ENCODE measurements around the gene TRNP1. TPM values are rescaled to one million over a fixed set of nuclear protein-coding genes. Genes with fewer than 3 reads are reported as not detected.
A peak's percentile ranks its signal among the peaks of the same experiment; 100 is the strongest.
"Not testable (repeated sequence)": the region's sequence is repeated elsewhere in the genome, so short reads cannot be mapped to it uniquely, and the experiment has no call there.

Gene TRNP1, protein sequence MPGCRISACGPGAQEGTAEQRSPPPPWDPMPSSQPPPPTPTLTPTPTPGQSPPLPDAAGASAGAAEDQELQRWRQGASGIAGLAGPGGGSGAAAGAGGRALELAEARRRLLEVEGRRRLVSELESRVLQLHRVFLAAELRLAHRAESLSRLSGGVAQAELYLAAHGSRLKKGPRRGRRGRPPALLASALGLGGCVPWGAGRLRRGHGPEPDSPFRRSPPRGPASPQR
- 177 and 245 TPM in 2 replicates for total RNA-seq (2014; rRNA removed; shearing (Covaris generic); ENCODE audit: low replicate concordance)

DNA sequence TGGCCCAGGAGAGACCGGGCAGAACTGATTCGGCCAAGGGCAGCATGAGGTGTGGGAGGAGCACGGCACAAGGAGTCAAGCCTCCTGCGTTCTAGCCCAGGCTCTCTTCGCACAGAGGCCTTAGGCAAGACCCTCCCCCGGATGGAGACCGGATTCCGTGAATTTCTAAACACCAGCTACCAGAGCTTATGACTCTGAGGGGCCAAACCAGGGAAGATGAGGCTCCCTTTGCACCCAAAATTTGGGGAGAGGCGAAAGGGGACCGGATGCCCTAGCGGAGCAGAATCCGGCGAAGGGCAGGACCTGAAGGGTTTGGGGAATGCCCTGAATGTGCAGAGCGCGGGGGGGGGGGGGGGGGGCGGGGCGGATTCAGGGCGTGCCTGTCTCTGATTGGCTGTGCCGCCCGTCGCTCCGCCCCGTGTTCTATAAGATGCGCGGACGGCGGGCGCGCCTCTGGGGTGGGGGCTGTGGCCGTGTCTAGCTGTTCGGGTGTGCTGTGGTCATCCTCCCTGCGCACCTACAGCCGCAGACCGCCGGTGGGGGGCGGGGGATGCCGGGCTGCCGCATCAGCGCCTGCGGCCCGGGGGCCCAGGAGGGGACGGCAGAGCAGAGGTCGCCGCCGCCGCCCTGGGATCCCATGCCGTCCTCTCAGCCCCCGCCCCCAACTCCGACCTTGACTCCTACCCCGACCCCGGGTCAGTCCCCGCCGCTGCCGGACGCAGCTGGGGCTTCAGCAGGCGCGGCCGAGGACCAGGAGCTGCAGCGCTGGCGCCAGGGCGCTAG lies at the start of gene TRNP1:
Gene TRNP1, plus strand, starts transcription at position 456 of the 783 bp plus-strand sequence. Its CDS starts 95 bp downstream, at position 551.
- in situ Hi-C loops (cut with HindIII; ENCODE audit: low pct_unique_long_range_greater_than_20kb, low sequenced_read_pairs) = no loop called here
- DNase-seq (ENCODE audit: low read depth) = peak; percentile 89

DNA sequence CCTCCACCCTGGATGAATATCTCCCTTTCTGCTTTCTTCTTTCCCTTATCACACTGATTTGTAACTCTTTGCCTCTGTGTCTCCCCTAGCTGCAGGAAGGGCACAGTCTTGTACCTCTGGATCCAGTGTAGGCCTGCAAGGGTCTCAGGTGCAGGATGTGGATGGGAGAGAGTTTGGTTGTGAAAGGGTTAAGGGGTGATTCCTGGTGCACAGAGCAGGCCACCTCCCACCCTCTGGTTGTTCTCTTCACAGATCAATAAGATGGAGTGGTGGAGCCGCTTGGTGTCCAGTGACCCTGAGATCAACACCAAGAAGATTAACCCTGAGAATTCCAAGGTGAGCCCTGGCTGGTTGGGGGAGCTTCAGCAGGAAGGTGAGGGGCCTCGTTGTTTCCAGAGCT lies 48.4 kb upstream of the TRNP1 start:
- in situ Hi-C loops (cut with HindIII; ENCODE audit: low pct_unique_long_range_greater_than_20kb, low sequenced_read_pairs) = no loop called here
- DNase-seq (ENCODE audit: low read depth) = no peak

DNA sequence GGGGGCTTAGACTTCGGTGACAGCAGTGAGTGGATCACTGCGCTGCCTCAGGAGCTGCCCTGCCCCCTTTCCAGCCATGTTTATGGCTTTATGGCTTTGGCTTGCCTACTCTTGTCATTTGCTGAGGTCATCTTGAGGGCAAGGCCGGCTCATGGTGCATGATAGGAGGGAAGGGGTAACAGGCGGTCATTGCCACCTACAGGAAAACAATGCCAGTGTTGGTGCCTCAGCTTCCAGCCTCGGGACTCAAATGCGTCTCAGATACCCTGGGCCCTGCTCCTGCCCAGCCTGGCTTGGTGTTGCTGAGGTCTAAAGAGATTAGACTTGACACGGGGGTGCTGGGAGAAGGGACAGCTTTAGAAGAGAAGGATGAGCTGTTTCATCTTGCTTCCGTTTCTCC lies 47.8 kb upstream of the TRNP1 start:
- no peak for DNase-seq (ENCODE audit: low read depth)
- in situ Hi-C loops (cut with HindIII; ENCODE audit: low pct_unique_long_range_greater_than_20kb, low sequenced_read_pairs) = no loop called here

DNA sequence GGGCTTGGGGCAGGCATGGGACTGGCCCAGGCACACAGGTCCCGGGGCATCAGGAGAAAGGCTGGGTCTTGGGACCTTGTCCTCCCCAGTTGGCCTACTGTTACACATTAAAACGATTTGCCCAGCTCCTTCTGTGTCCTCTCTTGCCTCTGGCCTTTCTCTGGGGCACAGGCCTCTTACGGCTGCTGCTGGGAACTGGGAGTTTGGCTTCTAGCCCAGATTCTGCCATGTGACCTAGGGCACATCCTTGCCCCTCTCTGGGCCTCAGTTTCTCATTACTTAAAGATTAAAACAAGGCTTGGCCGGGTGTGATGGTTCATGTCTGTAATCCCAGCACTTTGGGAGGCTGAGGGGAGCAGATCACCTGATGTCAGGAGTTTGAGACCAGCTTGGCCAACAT lies 47.2 kb upstream of the TRNP1 start:
- DNase-seq (ENCODE audit: low read depth) = no peak
- in situ Hi-C loops (cut with HindIII; ENCODE audit: low pct_unique_long_range_greater_than_20kb, low sequenced_read_pairs) = no loop called here

DNA sequence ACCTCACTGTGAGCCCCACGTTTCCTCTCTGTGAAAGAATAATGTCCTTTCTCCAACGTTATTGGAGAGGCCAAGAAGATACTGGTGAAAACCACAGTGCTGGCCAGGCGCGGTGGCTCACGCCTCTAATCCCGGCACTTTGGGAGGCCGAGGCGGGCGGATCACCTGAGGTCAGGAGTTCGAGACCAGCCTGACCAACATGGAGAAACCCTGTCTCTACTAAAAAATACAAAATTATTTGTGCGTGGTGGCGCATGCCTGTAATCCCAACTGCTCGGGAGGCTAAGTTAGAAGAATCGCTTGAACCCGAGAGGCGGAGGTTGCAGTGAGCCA lies 44.8 kb upstream of the TRNP1 start:
- in situ Hi-C loops (cut with HindIII; ENCODE audit: low pct_unique_long_range_greater_than_20kb, low sequenced_read_pairs); DNase-seq (ENCODE audit: low read depth): not testable (repeated sequence)

DNA sequence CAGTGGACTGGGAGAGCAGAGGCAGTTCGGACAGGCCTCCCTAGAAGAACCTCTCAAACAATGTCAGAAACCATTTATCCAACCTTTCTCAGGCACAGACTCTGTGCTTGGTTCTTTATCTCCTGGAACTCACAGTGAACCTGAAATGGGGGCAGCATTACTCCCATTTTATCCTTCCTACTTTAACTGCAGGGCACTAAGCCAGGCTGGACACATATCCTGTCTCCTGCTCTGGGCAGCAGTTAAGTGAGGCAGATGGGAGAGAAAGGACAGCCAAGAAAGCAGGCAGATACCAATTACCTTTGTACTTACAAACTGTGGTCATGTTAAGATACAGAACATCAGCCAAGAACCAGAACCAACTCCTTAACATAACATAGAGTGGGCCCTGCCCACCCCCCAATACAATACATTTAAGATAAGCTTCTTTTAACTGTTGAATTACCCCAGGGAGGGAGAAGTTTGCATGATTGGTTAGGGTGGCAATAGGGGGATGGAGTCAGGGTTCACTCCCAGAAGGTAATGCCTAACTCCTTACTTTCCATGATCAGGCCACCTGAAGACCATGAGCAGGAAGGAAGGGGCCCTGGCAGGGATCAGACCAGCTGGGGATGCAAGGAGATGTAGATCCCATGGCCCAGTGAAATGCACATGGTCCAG lies 44.1 kb upstream of the TRNP1 start:
- in situ Hi-C loops (cut with HindIII; ENCODE audit: low pct_unique_long_range_greater_than_20kb, low sequenced_read_pairs) = no loop called here
- DNase-seq (ENCODE audit: low read depth) = no peak

DNA sequence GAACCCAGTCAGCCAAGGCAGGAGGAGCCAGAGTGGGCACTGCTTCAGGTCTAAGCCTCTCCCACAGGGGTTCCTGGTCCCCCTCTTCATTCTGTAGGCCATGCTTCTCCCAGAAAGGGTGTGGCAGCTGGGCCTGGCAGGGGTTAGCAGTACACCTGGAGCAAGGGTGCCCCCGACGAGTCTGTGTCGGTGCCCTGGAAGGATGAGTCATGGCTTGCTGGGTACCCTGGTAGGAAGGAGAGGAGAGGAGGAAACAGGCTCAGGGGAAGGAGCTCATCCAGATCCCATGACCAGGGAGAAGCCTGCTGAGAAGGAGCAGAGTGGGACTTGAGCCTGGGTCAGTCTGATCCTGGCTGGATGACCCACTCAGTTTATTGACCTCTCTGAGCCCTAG lies 43.6 kb upstream of the TRNP1 start:
- DNase-seq (ENCODE audit: low read depth) = no peak
- in situ Hi-C loops (cut with HindIII; ENCODE audit: low pct_unique_long_range_greater_than_20kb, low sequenced_read_pairs) = no loop called here

DNA sequence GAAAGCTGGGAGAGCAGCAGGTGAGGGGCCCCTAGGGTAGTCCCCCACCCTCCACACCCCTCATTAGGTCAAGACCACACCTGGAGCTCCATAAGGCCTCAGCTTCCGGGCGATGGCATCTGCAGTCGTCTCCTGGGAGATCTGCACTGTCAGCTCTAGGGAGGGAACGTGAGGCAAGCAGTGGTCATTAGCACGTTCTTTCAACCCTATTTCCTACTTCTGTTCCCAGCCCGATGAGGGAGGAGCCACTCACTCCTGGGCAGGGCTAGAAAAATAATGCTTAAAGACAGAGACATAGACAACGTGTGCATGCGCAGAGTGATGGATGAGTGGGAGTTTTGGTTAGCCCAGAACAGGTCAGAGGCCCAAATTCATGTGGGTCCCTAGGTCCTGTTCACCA lies 42.9 kb upstream of the TRNP1 start:
- DNase-seq (ENCODE audit: low read depth) = peak; percentile 47
- in situ Hi-C loops (cut with HindIII; ENCODE audit: low pct_unique_long_range_greater_than_20kb, low sequenced_read_pairs) = no loop called here

DNA sequence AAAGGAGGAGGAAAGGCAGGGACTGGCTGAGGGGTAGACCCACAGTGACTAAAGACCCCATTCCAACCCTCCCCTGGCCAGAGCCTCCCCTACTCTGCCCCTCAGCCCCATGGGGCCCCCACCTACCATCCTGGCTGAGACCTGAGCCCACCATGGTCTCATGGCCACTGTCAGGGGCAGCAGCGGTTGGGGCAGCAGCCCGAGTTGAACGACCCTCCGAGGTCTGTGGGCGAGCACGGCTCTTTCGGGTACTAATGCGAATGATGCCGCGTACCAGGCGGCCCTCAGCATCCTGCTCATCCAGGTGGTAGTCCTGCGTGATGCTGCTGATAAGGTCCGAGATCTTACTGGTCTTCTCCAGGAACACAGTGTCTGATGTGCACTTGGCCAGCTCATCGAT lies 42.3 kb upstream of the TRNP1 start:
- DNase-seq (ENCODE audit: low read depth) = no peak
- in situ Hi-C loops (cut with HindIII; ENCODE audit: low pct_unique_long_range_greater_than_20kb, low sequenced_read_pairs) = no loop called here

DNA sequence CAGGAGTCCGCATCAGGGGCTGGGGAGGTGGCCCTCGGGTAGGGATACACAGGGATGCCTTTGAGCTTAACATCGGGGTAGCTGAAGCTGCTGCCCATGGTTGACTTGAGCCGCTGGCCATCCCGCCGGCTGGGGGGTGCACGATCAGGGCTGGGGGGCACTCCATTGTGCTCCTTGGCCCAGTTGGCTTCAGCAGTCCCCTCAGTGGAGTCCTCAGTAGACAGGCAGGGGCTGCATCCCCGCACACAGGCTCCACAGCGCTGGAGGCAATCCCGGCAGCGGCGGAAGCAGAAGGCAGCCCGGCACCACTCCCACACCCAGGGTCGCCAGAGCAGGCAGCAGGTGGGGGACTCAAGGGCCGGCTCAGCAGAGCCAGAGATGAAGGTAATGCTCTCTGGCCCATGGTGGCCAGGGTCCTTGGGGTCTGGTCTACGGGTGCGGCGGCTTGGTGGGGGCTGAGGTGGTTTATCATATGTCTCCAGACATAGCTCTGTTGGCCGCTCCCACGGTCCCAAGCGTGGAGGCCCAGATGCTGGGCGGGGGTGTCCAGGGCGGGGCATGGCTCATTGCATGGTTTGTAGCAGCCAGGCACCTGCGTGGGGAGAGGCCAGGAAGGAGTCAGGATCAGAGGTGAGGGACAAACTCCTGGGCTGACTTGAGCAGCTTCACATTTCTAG lies 41.5 kb upstream of the TRNP1 start:
- DNase-seq (ENCODE audit: low read depth) = no peak
- in situ Hi-C loops (cut with HindIII; ENCODE audit: low pct_unique_long_range_greater_than_20kb, low sequenced_read_pairs) = no loop called here

DNA sequence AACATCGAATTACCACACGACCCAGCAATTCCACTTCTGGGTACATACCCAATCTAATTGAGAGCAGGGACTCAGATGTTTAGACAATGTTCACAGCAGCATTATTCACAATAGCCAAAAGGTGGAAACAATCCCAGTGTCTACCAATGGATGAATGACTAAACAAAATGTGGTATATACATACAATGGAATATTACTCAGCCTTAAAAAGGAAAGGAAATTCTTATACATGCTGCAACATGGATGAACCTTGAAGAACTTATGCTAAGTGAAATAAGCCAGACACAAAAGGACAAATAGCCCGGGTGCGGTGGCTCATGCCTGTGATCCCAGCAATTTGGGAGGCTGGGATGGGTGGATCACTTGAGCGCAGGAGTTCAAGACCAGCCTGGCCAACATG lies 40.1 kb upstream of the TRNP1 start:
- DNase-seq (ENCODE audit: low read depth) = no peak
- in situ Hi-C loops (cut with HindIII; ENCODE audit: low pct_unique_long_range_greater_than_20kb, low sequenced_read_pairs) = no loop called here

DNA sequence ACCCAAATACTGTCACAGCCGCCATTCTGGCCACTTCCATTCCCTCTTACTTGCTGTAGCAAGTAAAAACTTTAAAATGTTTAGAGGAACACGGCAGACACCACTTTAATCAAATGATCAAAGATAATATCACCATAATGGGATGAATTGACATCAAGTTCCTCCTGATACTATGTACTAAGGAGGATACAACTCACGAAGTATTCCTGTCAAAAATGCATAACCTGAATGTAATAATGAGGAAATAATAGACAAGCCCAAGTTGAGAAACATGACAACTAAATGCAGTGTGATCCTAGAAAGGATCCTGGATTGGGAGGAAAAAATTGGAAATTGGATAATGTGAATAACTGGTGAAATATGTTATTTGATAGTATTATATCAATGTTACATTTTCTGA lies 37.2 kb upstream of the TRNP1 start:
- DNase-seq (ENCODE audit: low read depth) = no peak
- in situ Hi-C loops (cut with HindIII; ENCODE audit: low pct_unique_long_range_greater_than_20kb, low sequenced_read_pairs) = no loop called here

DNA sequence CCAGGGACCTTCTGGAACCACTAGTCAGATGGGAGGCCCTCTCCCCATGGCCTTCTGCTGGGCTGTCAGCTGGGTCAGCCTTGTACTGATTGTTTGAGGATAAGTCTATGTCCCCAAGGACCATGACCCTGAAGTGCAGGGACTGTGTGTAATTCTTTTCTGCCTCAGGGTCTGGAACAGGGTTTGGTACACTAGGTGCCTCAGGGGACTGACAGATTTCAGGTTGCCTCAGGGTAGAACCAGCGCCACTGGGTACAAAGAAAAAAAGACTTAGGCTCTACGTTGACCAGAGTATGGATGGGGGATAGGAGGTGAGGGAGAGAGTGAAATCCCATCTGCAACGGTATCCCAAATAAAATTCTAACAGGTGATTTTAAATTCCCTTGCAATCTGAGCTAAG lies 36.2 kb upstream of the TRNP1 start:
- in situ Hi-C loops (cut with HindIII; ENCODE audit: low pct_unique_long_range_greater_than_20kb, low sequenced_read_pairs) = no loop called here

DNA sequence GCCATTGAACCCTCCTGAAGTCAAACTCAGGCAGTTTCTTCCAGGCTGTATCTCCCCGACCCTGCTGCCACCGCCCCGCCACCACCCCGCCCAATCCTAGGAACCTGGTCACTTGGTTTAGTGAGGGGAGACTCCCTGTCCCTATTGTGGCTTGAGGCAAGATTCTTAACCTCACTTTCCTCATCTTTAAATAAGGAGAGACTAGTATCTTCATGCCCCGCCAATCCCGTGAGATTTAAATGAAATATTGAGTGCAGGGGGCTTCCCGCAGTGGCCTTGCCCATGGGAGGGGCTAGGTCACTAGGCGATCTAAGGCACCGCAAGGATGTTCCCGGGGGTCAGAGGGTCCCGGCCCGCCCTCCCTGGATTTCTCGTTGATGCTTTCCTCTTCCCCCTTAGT lies 34.2 kb upstream of the TRNP1 start:
- in situ Hi-C loops (cut with HindIII; ENCODE audit: low pct_unique_long_range_greater_than_20kb, low sequenced_read_pairs) = no loop called here

More for the DNA sequence above, 36.2 kb upstream of the TRNP1 start:
- no peak for DNase-seq (ENCODE audit: low read depth)

DNA sequence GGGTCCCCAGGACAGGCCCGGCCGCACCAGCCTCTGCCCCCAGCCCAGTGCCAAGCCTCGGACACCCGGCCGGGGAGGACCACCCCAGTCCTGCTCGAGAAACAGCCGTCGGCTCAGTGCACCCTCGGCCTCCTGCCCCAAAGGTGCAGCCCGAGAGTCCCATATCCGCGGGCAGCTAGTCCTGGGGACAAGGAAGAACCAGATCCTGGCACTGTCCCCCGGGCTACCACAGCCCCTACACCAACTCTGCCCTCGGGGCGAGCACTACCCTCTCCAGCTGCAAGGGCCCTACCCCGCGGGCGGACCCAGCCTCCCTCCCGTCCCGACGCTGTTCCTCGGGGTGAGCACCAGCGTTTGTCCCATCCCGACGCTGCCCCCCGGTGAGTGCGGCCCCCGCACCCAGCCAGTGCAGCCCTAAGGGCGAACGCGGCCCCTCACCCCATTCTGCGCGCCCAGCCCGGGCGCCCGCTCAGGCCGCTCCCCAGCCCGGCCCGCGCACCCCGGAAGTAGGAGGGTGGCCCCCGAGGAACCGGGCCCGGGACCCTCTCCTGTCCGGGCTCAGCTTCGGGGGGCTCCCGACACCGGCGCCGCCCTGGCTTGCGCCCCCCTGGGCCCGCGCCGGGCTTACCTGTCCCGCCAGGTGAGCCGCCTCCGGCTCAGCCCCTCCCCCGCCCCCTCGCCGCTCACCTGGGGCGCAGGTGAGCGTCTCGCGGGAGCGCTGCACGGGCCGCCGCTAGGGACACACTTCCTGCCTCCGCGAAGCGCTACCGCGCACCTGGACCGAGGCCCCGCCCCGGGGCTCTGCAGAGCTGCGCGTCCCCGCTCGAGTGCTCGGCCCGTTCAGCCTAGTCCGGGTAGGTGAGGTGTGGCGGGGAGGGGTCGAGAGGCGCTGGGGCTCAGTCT lies 33.5 kb upstream of the TRNP1 start, which contains the start of gene KDF1:
Gene KDF1, minus strand, starts transcription at position 747 of the 903 bp plus-strand sequence. CDS start 8,088 bp downstream, outside the sequence.
- no peak for DNase-seq (ENCODE audit: low read depth)
- in situ Hi-C loops (cut with HindIII; ENCODE audit: low pct_unique_long_range_greater_than_20kb, low sequenced_read_pairs) = no loop called here

More for the DNA sequence above, 34.2 kb upstream of the TRNP1 start:
- DNase-seq (ENCODE audit: low read depth) = no peak

DNA sequence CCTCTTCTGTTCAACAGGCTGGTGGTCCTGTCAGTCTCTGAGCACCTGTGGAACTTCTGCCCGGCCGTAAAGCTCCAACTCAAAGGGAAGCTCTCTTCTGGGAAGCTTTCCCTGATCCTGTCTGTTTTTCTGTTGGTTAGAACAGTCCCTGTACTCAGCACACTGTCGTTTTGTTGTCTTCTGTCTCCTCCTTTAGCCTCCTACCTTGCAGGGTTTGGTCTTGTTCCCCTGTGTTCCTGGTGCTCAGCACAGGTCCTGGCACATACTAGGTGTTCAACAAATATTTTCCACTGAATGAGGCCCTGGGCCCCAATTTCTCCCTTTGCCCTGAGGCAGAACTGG lies 32.9 kb upstream of the TRNP1 start:
- no peak for DNase-seq (ENCODE audit: low read depth)
- in situ Hi-C loops (cut with HindIII; ENCODE audit: low pct_unique_long_range_greater_than_20kb, low sequenced_read_pairs) = no loop called here

DNA sequence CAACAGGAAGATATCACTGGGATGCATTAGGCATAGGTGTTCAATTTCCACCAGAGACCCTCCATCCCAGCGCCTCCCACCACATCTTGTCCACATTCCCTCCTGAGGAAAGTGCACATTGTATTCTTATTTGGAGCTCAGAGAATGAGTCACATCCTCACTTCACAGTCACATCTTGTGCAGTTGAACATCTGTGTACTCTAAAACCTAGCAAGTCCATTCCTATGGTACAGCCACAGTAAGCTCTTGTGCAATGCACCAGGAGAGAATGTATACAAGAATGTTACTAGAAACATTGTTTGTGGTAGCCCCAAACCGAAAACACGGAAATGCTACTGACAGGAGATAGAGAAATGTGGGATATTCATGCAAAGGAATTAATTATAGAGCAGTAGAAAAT lies 31.7 kb upstream of the TRNP1 start:
- in situ Hi-C loops (cut with HindIII; ENCODE audit: low pct_unique_long_range_greater_than_20kb, low sequenced_read_pairs) = no loop called here

DNA sequence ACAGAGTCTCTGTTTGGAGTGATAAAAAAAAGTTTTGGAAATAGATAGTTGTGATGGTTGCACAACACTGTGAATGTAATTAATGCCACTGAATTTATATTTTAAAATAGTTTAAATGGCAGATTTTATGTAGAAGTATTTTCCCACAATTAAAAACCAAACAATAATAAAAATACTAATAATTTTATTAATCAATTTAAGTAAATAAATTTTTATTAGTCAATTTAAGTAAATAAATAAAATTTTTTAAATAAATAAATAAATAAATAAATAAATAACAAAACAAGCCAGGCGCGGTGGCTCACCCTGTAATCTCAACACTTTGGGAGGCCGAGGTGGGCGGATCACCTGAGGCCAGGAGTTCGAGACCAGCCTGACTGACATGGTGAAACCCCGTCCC lies 28.3 kb upstream of the TRNP1 start:
- DNase-seq (ENCODE audit: low read depth) = no peak
- in situ Hi-C loops (cut with HindIII; ENCODE audit: low pct_unique_long_range_greater_than_20kb, low sequenced_read_pairs) = no loop called here

More for the DNA sequence above, 31.7 kb upstream of the TRNP1 start:
- DNase-seq (ENCODE audit: low read depth) = no peak

Data from Caki2 (cell line).